BJ (cell line): Measurements from ENCODE around the gene DNAAF2. TPM values are rescaled to one million over a fixed set of nuclear protein-coding genes. Genes with fewer than 3 reads are reported as not detected.
A peak's percentile ranks its signal among the peaks of the same experiment; 100 is the strongest.

Experiments used
- CTCF ChIA-PET: fragments of 350-600 bp; formaldehyde crosslinking; extraction: SDS; loops from one replicate; lab custom pipeline; 2021; ENCODE audit warnings: antibody characterized with exemption, inconsistent platforms; lab: Yijun Ruan, JAX
- POLR2A ChIA-PET: fragments of 300-600 bp; sonication (Branson Sonifier 250); formaldehyde crosslinking; extraction: SDS; loops from one replicate; lab custom pipeline; 2021; ENCODE audit warnings: antibody characterized with exemption; lab: Charles Lee
- DNase-seq: peaks from one replicate; pipeline ENCODE4 v3.0.0-alpha.2; 2011; ENCODE audit warnings: low read depth
- H3K27me3 ChIP-seq: 2 replicates; pipeline ENCODE4 v1.6.0; 2011; ENCODE audit warnings: low read length; ENCODE audit not compliant: control insufficient read depth, insufficient read depth
- H3K36me3 ChIP-seq: 2 replicates; pipeline ENCODE4 v1.5.1; 2011; ENCODE audit warnings: low read length; ENCODE audit not compliant: control insufficient read depth, insufficient read depth
- H3K4me3 ChIP-seq: 2 replicates; pipeline ENCODE4 v1.5.1; 2011; ENCODE audit warnings: low read depth, mild to moderate bottlenecking, control low read depth, low read length
- polyA minus RNA-seq: library from RNA; depleted of rRNA, polyadenylated mRNA; stranded (reverse); fragments of >200 nt; gene quantifications from 2 replicates; pipeline ENCODE4 v1.2.3, GENCODE V29; 2011; rRNA and poly(A)+ RNA removed
- polyA plus RNA-seq: library from polyadenylated mRNA; depleted of rRNA; stranded (reverse); fragments of >200 nt; gene quantifications from 2 replicates; pipeline ENCODE4 v1.2.3, GENCODE V29; 2011; rRNA removed
- TF ChIP-seq, protein P1 (sequence below): IDR thresholded peaks from 2 replicates; pipeline ENCODE4 v1.5.1; 2011; ENCODE audit warnings: low read depth, mild to moderate bottlenecking, control low read depth, inconsistent platforms, low read length, moderate library complexity; ENCODE audit not compliant: insufficient read depth

Gene DNAAF2
- polyA plus RNA-seq = 3.6 and 4.2 TPM in 2 replicates
- 1.0 and 1.1 TPM in 2 replicates for polyA minus RNA-seq

DNA sequence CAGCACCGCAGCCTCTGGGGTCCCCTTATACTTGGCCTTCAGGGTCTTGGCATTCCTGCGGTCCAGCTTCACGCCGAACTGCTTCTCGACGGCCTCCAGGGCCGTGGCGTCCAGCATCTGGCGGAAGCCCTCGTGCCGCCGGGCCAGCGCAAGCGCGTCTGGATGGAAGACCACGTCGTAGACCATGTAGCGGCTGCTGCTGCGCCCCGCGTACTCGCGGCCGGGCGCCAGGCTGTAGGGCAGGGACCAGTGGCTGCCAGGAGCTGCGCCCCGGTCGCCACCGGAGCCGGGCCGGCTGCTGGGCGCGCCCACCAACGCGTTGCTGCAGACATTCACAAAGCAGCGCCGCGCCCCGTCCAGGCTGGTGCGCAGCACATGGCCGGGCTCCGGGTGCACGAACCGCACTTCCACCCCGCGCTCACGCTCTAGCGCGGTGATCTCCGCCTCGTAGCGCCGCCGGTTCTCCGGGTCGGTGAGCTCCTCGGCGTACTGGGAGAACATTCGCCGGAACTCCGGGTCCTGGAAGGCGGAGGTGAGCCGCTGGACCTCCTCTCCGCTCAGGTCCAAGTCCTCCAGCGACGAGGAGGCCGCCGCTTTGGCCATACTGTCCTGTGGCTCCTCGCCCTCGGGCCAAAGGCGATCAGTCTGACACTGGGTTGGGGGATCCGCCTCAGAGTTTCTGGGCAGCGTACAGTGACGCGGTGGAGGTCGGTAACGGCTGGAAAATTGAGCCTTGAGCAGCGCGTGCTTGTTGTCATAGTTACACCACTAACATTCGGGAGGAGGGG lies at the start of gene DNAAF2:
Gene DNAAF2 (minus strand): TSS at position 698 of the 788 bp plus-strand sequence. CDS start 95 bp downstream, at position 603.
- POLR2A ChIA-PET = interaction anchor here (0.6 to 1.0 kb wide), 2 partner anchors 13 to 14 kb away, joined by 3 to 4 read pairs; partner anchors contain the start of genes MGAT2 and RPL36AL
- no peak for DNase-seq
- H3K4me3 ChIP-seq = peak within 1 kb of the TSS; percentile 97
- CTCF ChIA-PET = interaction anchor here (0.6 to 2.3 kb wide), 18 partner anchors 11 to 228 kb away, joined by 3 to 25 read pairs (median 5); partner anchors contain the start of genes KLHDC2, MGAT2, NEMF and POLE2
- no peaks in the 10 kb centered on the region for H3K36me3 ChIP-seq
- TF ChIP-seq, protein P1, sequence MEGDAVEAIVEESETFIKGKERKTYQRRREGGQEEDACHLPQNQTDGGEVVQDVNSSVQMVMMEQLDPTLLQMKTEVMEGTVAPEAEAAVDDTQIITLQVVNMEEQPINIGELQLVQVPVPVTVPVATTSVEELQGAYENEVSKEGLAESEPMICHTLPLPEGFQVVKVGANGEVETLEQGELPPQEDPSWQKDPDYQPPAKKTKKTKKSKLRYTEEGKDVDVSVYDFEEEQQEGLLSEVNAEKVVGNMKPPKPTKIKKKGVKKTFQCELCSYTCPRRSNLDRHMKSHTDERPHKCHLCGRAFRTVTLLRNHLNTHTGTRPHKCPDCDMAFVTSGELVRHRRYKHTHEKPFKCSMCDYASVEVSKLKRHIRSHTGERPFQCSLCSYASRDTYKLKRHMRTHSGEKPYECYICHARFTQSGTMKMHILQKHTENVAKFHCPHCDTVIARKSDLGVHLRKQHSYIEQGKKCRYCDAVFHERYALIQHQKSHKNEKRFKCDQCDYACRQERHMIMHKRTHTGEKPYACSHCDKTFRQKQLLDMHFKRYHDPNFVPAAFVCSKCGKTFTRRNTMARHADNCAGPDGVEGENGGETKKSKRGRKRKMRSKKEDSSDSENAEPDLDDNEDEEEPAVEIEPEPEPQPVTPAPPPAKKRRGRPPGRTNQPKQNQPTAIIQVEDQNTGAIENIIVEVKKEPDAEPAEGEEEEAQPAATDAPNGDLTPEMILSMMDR = no peak
- H3K27me3 ChIP-seq = no peaks in the 10 kb centered on the region

- TF ChIP-seq, protein P1 = no peak
- no peaks in the 10 kb centered on the region for H3K27me3 ChIP-seq
- no peak for DNase-seq
- H3K4me3 ChIP-seq = no peak overlapping the region
- ChIA-PET POLR2A (no interaction called here), CTCF (no interaction called here)
- H3K36me3 ChIP-seq = no peaks in the 10 kb centered on the region
Measured at GRCh38 chr14:49679271-49679670, 44.2 kb upstream of the DNAAF2 start.

DNA sequence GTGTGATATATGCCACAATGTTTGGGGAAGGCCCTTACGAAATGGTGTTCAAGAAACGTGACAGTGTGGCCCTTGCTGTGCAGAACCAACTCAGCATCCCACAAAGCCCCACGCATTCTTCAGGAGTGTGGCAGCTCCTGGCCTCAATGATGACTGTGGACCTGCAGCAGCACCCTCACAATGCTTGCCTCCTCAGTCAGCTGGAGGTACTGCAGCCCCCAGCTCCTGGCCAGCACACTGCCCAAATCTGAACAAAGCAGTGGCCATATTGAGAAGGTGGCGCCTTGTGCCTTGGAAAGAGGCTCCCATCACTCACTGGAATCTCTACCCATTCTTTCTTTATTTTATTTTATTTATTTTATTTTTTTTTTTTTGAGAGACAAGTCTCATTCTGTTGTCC lies 42.6 kb upstream of the DNAAF2 start:
- POLR2A ChIA-PET = no interaction called here

DNA sequence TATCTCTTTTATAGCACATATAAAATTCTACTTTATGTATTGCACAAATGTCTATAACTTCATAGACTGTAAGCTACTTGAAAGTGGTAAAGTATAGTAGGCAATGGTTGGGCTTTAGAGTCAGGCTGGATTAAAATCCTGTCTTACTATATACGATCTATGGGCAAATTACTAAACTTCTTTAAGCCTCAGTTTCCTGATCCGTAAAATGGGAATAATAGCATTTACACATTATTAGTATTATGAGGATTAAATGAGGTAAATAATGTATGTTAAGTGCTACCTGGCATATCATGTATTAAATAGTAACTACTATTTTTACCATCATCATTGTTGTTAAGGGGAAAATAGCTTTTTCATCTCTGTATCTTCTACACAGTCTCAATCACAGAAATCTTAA lies 38.5 kb upstream of the DNAAF2 start:
- Histone ChIP-seq H3K27me3 (no peaks in the 10 kb centered on the region), H3K4me3 (no peak overlapping the region), H3K36me3 (no peaks in the 10 kb centered on the region)
- TF ChIP-seq, protein P1 = no peak
- no peak for DNase-seq
- ChIA-PET POLR2A (no interaction called here), CTCF (no interaction called here)

More for the DNA sequence above, 42.6 kb upstream of the DNAAF2 start:
- no peak for DNase-seq
- Histone ChIP-seq H3K27me3 (no peaks in the 10 kb centered on the region), H3K36me3 (no peaks in the 10 kb centered on the region), H3K4me3 (no peak overlapping the region)
- CTCF ChIA-PET = interaction anchor here (1.4 kb wide), 1 partner anchor 10 kb away, joined by 4 read pairs; the partner anchor contains the start of gene POLE2
- TF ChIP-seq, protein P1 = 0 out of 2 replicates have a peak, but pooled peaks have one; percentile 12

DNA sequence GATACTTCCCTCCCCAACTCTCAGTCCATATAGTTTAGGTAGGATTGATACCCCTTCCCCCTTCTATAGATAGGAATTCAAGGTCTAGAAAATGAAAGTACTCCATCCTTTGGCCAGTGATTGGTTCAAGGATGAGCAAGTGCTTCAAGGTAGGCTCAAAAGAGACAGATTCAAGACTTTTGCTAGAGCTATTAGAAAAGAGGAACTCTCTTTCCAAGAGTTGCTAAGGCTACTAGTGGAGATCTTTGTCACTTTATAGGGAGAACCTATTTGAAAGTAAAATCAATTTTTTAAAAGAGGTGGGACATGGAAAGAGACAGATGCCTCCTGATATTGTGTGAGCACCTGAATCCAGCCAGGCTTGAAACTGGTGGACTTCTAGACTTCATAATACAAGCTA lies 35.4 kb upstream of the DNAAF2 start:
- CTCF ChIA-PET = no interaction called here
- no peaks in the 10 kb centered on the region for H3K36me3 ChIP-seq
- no peak for DNase-seq
- TF ChIP-seq, protein P1 = no peak
- H3K27me3 ChIP-seq = no peaks in the 10 kb centered on the region
- H3K4me3 ChIP-seq = no peak overlapping the region
- POLR2A ChIA-PET = no interaction called here
